Measurements from ENCODE around the gene TRIM71. TPM values are rescaled to one million over a fixed set of nuclear protein-coding genes. Genes with fewer than 3 reads are reported as not detected.

Gene TRIM71
- total RNA-seq, 4 donors from 2014 or later, result not detected

DNA sequence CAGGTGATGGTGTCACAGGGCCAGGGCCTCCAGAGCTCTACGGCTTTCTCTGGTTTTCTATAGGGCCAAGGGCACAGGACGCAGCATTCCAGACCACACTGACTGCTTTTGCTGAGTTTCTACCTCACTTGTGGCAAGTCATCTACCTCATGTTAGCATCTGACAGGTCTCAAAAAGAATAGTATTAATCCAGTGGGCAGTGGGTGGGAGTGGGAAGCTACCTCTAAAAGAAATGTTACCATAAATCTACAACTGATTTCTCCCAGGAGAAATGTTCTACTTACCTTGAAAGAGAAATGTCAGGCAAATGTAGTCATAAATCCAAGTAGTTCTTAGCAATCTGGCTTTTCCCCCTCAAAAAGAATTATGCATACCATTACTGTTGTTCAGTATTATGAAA is 77.9 kb downstream of the TRIM71 start:
- Histone ChIP-seq H3K9me3 (no peaks in the 10 kb centered on the region), H3K36me3 (no peaks in the 10 kb centered on the region), H3K4me3 (no peak overlapping the region), H3K27ac (no peak overlapping the region), H3K27me3 (peaks cover 10% of the 10 kb centered on the region), H3K4me1 (no peaks in the 10 kb centered on the region)
- no peak for DNase-seq
- intact Hi-C loops (cut with DNase I; ENCODE audit: low total_unique reads), result no loop called here
- WGBS, 2 donors (ENCODE audit: low coverage in 1 of 2), result 67 to 92% methylated on average over 1 to 2 of the region's 2 CpGs
- no peak for TF ChIP-seq EP300 (IDR thresholded peaks at IDR 0.05; ENCODE audit: low read depth)
- no peak for TF ChIP-seq POLR2A (IDR thresholded peaks at IDR 0.05)
- no peak for TF ChIP-seq POLR2AphosphoS5 (IDR thresholded peaks at IDR 0.05)
- TF ChIP-seq, protein P1, sequence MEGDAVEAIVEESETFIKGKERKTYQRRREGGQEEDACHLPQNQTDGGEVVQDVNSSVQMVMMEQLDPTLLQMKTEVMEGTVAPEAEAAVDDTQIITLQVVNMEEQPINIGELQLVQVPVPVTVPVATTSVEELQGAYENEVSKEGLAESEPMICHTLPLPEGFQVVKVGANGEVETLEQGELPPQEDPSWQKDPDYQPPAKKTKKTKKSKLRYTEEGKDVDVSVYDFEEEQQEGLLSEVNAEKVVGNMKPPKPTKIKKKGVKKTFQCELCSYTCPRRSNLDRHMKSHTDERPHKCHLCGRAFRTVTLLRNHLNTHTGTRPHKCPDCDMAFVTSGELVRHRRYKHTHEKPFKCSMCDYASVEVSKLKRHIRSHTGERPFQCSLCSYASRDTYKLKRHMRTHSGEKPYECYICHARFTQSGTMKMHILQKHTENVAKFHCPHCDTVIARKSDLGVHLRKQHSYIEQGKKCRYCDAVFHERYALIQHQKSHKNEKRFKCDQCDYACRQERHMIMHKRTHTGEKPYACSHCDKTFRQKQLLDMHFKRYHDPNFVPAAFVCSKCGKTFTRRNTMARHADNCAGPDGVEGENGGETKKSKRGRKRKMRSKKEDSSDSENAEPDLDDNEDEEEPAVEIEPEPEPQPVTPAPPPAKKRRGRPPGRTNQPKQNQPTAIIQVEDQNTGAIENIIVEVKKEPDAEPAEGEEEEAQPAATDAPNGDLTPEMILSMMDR (IDR thresholded peaks at IDR 0.05), result no peak
- in situ Hi-C loops (cut with MboI; ENCODE audit: low pct_ligation_motif_present in 1 of 4, low pct_unique_long_range_greater_than_20kb in 1 of 4, low sequenced_read_pairs in 3 of 4), result no loop called here

DNA sequence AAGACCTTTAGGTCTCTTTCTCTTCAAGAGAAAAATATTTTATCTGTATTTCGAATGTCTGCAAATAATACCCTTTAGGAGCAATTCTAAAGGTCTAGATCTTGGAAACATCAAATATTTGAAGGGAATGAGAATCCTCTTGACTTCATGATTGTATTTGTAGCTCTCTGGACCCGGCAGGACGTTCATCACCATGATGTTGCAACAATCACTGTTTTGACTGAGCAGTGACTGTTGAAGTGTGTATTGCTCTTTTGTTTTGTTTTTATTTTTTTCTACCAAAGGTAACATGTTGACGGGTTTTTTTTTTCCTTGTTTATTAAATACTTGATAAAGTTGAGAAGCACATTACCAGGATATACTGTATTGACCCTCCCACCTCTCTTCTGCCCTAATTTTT is 78.3 kb downstream of the TRIM71 start:
- H3K27ac ChIP-seq, result no peak overlapping the region
- H3K36me3 ChIP-seq, result no peaks in the 10 kb centered on the region
- in situ Hi-C loops (cut with MboI; ENCODE audit: low pct_ligation_motif_present in 1 of 4, low pct_unique_long_range_greater_than_20kb in 1 of 4, low sequenced_read_pairs in 3 of 4) (no loop called here), intact Hi-C loops (cut with DNase I; ENCODE audit: low total_unique reads) (no loop called here)
- H3K9me3 ChIP-seq, result no peaks in the 10 kb centered on the region
- TF ChIP-seq, protein P1 (IDR thresholded peaks at IDR 0.05), result no peak
- TF ChIP-seq POLR2A (IDR thresholded peaks at IDR 0.05), result no peak
- 86 to 87% methylated on average over 4 of the region's 4 CpGs for WGBS, 2 donors (ENCODE audit: low coverage in 1 of 2)
- H3K4me3 ChIP-seq, result no peak overlapping the region
- H3K27me3 ChIP-seq, result peaks cover 10% of the 10 kb centered on the region
- H3K4me1 ChIP-seq, result no peaks in the 10 kb centered on the region
- no peak for DNase-seq

DNA sequence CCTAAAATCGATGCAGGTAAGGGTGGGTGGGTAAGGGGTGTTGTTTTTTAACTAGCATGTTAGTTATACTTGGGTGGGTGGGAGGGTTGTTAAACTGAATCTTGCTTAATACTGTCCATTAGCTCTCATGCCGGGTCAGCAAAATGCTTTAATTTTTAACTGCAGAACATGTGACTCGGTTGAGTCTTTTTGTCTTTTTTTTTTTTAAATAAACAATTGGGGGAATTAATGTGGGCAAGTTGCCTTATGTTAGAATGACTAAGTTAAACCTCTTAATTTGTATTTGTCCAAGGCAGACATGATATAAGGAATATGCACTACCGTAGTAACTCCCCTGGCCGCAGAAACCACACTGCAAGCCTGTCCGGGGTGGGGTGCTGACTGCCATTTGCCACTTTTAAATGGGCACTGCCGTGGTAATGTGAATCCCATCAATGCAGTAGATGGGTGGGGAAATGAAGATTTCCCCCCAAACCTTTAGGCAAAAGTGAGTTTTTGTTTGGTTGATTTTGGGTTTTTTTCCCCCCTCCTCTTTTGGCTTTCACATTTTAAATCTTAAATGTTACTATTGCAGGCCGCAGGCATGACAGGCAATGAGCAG is 79.3 kb downstream of the TRIM71 start:
- Histone ChIP-seq H3K27me3 (peaks cover 10% of the 10 kb centered on the region), H3K9me3 (no peaks in the 10 kb centered on the region), H3K36me3 (no peaks in the 10 kb centered on the region), H3K4me1 (no peaks in the 10 kb centered on the region), H3K27ac (no peak overlapping the region), H3K4me3 (no peak overlapping the region)
- DNase-seq, result no peak
- intact Hi-C loops (cut with DNase I; ENCODE audit: low total_unique reads) (no loop called here), in situ Hi-C loops (cut with MboI; ENCODE audit: low pct_ligation_motif_present in 1 of 4, low pct_unique_long_range_greater_than_20kb in 1 of 4, low sequenced_read_pairs in 3 of 4) (no loop called here)
- 84 to 90% methylated on average over 6 to 8 of the region's 8 CpGs for WGBS, 2 donors (ENCODE audit: low coverage in 1 of 2)
- no peak for TF ChIP-seq POLR2A (IDR thresholded peaks at IDR 0.05)
- TF ChIP-seq, protein P1 (IDR thresholded peaks at IDR 0.05), result no peak
- no peak for TF ChIP-seq EP300 (IDR thresholded peaks at IDR 0.05; ENCODE audit: low read depth)
- TF ChIP-seq POLR2AphosphoS5 (IDR thresholded peaks at IDR 0.05), result no peak

DNA sequence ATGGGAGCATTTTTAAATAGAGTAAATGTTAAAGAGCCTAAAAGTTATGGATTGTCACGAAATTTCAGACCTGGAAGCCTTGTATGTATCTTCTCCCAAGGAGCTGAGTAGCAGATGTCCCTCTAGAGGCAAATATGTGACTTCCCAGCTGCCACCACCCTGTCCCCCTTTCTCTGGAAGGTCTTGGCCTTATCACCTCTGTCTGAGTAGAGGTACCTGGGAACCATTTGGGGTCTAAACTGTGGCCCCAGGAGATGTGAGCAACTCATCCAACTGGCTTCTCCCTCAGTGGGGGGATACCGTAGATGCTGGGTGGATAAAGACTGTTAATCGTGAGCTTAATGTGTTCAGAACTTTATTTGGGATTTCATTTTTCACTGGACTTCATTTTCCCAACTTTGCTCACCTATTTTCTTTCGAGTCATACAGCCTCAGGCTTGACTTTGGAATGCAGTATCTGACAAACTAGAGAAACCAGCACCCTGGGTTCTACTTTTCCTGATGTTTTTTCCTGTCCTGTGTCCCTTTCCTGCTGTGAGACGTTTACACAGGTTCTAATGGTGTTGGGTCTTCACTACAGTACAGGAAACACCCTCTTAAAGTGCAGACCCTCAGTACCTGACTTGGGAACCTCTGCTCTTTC is 80.3 kb downstream of the TRIM71 start:
- no peak for DNase-seq

More for the DNA sequence above, 80.3 kb downstream of the TRIM71 start:
- Histone ChIP-seq H3K27ac (no peak overlapping the region), H3K4me1 (no peaks in the 10 kb centered on the region), H3K27me3 (peaks cover 10% of the 10 kb centered on the region), H3K36me3 (no peaks in the 10 kb centered on the region), H3K9me3 (no peaks in the 10 kb centered on the region), H3K4me3 (no peak overlapping the region)
- TF ChIP-seq POLR2AphosphoS5 (IDR thresholded peaks at IDR 0.05) (no peak), POLR2A (IDR thresholded peaks at IDR 0.05) (no peak), EP300 (IDR thresholded peaks at IDR 0.05; ENCODE audit: low read depth) (no peak)
- TF ChIP-seq, protein P1 (IDR thresholded peaks at IDR 0.05), result no peak
- intact Hi-C loops (cut with DNase I; ENCODE audit: low total_unique reads) (no loop called here), in situ Hi-C loops (cut with MboI; ENCODE audit: low pct_ligation_motif_present in 1 of 4, low pct_unique_long_range_greater_than_20kb in 1 of 4, low sequenced_read_pairs in 3 of 4) (no loop called here)
- 70% methylated on average over 3 to 5 of the region's 5 CpGs for WGBS, 2 donors (ENCODE audit: low coverage in 1 of 2)

Data from transverse colon (tissue), 4 donors.